DND-41 (cell line): ENCODE results near the gene GRID1.

Source experiments
- EZH2 ChIP-seq: IDR thresholded peaks from 3 replicates; pipeline ENCODE4 v1.6.1; 2012; ENCODE audit warnings: borderline replicate concordance, low read depth, mild to moderate bottlenecking, moderate library complexity, low read length, inconsistent platforms; ENCODE audit not compliant: severe bottlenecking
- TF ChIP-seq, protein P1 (sequence below): IDR thresholded peaks from 2 replicates; pipeline ENCODE4 v1.5.1; 2012; ENCODE audit warnings: borderline replicate concordance, low read length, moderate library complexity, mild to moderate bottlenecking; ENCODE audit not compliant: poor library complexity, severe bottlenecking; ENCODE audit errors: extremely low read depth

DNA sequence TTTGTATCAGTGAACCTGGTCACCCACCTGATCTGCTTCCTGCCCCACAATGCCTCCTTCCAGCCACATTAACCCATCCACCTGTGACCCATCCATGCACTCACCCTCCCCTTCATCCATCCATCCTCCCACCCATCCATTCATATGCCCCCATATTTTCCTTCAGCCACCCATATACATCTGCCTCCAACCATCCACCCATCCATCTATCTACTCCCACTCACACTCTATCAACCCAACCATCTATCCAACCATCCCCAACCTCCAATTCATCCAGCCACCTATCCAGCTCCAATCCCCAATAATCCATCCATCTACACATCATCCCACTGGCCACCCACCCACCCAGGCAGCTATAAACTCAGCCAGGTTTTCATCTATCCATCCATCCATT lies 51.0 kb downstream of the GRID1 start:
- TF ChIP-seq, protein P1, sequence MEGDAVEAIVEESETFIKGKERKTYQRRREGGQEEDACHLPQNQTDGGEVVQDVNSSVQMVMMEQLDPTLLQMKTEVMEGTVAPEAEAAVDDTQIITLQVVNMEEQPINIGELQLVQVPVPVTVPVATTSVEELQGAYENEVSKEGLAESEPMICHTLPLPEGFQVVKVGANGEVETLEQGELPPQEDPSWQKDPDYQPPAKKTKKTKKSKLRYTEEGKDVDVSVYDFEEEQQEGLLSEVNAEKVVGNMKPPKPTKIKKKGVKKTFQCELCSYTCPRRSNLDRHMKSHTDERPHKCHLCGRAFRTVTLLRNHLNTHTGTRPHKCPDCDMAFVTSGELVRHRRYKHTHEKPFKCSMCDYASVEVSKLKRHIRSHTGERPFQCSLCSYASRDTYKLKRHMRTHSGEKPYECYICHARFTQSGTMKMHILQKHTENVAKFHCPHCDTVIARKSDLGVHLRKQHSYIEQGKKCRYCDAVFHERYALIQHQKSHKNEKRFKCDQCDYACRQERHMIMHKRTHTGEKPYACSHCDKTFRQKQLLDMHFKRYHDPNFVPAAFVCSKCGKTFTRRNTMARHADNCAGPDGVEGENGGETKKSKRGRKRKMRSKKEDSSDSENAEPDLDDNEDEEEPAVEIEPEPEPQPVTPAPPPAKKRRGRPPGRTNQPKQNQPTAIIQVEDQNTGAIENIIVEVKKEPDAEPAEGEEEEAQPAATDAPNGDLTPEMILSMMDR, result no peak
- TF ChIP-seq EZH2, result no peak
